ENCODE measurements around the gene THG1L.
"Not testable (repeated sequence)": the region's sequence is repeated elsewhere in the genome, so short reads cannot be mapped to it uniquely, and the experiment has no call there.

THG1L gene

GRCh38 chr5:157731272-157732129 lies at the start of gene THG1L:
Gene THG1L (plus strand): TSS chr5:157731420. CDS start chr5:157731441, 21 bp downstream.
- peak; percentile 99 for DNase-seq

- no peak for DNase-seq
These were observed 49.0 kb upstream of the THG1L start for GRCh38 chr5:157682257-157682656.

GRCh38 chr5:157686276-157687197 lies 44.7 kb upstream of the THG1L start:
- not testable (repeated sequence) for DNase-seq

- DNase-seq: no peak
These were observed 44.0 kb upstream of the THG1L start for GRCh38 chr5:157687198-157687554.

- no peak for DNase-seq
These were observed 41.1 kb upstream of the THG1L start for GRCh38 chr5:157689942-157690689.

GRCh38 chr5:157690690-157691433 lies 40.4 kb upstream of the THG1L start:
- no peak for DNase-seq

GRCh38 chr5:157693816-157694215 lies 37.4 kb upstream of the THG1L start:
- DNase-seq: not testable (repeated sequence)

- not testable (repeated sequence) for DNase-seq
These were observed 35.1 kb upstream of the THG1L start for GRCh38 chr5:157696154-157696553.

- DNase-seq: not testable (repeated sequence)
These were observed 32.5 kb upstream of the THG1L start for GRCh38 chr5:157698674-157699073.

- no peak for DNase-seq
These were observed 27.5 kb upstream of the THG1L start for GRCh38 chr5:157703736-157704135.

- DNase-seq: no peak
These were observed 22.4 kb upstream of the THG1L start for GRCh38 chr5:157708866-157709265.

GRCh38 chr5:157709346-157709745 lies 21.9 kb upstream of the THG1L start:
- DNase-seq: no peak

- no peak for DNase-seq
These were observed 20.8 kb upstream of the THG1L start for GRCh38 chr5:157710431-157710830.

GRCh38 chr5:157710882-157711281 lies 20.3 kb upstream of the THG1L start:
- DNase-seq: no peak

GRCh38 chr5:157713830-157714595 lies 17.2 kb upstream of the THG1L start:
- no peak for DNase-seq

GRCh38 chr5:157714596-157714864 lies 16.7 kb upstream of the THG1L start:
- DNase-seq: no peak

GRCh38 chr5:157718519-157718918 lies 12.7 kb upstream of the THG1L start:
- no peak for DNase-seq

GRCh38 chr5:157719245-157719644 lies 12.0 kb upstream of the THG1L start:
- no peak for DNase-seq

GRCh38 chr5:157721159-157721558 lies 10.1 kb upstream of the THG1L start:
- DNase-seq: no peak

- DNase-seq: not testable (repeated sequence)
These were observed 8.3 kb upstream of the THG1L start for GRCh38 chr5:157722895-157723294.

- DNase-seq: not testable (repeated sequence)
These were observed 4.6 kb upstream of the THG1L start for GRCh38 chr5:157726607-157727006.

GRCh38 chr5:157727858-157728257 lies 3.4 kb upstream of the THG1L start:
- DNase-seq: not testable (repeated sequence)
